ENCODE results near the gene OSBPL8.
"Not testable (repeated sequence)": the region's sequence is repeated elsewhere in the genome, so short reads cannot be mapped to it uniquely, and the experiment has no call there.

Gene OSBPL8

GRCh38 chr12:76348079-76348901, 211.3 kb downstream of the OSBPL8 start, which contains the start of gene BBS10:
Gene BBS10, minus strand, starts transcription at chr12:76348415. Its CDS starts 57 bp downstream, at chr12:76348358.
- peak; percentile 91 for DNase-seq (ENCODE audit: low spot score)

DNA sequence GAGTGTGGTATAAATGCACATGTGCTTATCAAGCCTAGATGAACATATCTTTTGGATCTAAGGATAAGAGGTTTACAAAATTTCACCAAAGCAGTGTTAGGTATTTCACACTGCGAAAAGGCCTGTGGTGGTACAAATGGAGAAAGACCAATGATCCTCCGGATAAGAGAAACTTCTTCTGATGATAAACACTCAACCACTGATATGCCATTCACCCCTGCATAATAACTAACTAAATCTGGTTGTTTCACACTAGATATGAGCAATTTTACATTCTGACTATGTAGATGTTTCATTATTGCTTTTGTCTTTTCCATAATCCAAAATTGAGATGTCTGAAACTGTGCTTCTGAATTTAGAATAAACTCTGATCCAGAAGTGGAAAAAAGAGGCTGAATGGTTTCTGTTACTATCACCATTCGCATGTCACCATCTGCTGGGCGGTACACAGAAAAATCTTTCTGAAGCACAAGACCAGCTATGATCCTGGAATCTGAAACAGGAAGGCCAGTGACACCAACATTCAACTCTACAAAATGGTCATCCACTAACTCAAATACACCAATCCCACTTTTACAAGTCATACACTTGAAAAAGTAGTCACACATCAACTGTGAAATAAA, 212.7 kb downstream of the OSBPL8 start:
- peak; percentile 88 for DNase-seq (ENCODE audit: low spot score)

DNA sequence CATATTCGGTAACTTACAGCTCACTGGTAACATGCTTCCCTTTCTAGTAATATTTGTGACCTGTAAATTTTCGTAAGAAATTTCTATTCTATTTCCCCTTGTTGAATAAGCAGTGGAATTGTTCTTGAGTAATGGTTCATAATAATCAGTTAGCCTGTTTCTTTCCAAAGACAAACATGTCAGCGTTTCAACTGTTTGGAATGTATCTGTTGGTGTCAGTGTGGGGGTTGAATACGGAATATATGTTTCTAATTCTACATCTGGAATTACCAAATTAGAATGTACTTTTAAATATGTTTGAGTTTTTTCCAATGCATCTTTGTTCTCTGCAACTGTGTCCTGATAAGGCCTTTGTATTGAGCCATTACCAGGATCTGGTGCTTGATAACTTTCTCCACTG, 213.3 kb downstream of the OSBPL8 start:
- DNase-seq (ENCODE audit: low spot score), result no peak

DNA sequence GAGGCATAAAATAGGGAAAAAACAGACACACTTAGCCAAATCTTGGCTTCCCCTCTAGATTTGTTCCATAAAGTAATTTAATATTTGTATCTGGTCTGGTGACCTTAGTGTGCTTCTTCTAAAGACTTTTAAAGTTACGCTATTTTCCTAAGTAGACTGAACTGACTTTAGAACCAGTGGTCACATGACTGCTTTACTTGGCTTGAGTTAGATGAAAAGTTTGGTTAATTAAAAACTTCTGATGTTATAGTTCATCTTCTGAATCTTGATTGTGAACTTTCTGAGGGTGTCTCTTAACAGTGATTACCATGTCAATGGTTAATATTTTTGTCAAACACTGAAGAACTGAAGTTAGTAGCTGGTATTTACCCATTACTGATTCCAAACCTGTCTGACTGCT, 214.0 kb downstream of the OSBPL8 start:
- DNase-seq (ENCODE audit: low spot score), result no peak

- DNase-seq (ENCODE audit: low spot score), result no peak
Observed at GRCh38 chr12:76341436-76342030, 218.0 kb downstream of the OSBPL8 start.

DNA sequence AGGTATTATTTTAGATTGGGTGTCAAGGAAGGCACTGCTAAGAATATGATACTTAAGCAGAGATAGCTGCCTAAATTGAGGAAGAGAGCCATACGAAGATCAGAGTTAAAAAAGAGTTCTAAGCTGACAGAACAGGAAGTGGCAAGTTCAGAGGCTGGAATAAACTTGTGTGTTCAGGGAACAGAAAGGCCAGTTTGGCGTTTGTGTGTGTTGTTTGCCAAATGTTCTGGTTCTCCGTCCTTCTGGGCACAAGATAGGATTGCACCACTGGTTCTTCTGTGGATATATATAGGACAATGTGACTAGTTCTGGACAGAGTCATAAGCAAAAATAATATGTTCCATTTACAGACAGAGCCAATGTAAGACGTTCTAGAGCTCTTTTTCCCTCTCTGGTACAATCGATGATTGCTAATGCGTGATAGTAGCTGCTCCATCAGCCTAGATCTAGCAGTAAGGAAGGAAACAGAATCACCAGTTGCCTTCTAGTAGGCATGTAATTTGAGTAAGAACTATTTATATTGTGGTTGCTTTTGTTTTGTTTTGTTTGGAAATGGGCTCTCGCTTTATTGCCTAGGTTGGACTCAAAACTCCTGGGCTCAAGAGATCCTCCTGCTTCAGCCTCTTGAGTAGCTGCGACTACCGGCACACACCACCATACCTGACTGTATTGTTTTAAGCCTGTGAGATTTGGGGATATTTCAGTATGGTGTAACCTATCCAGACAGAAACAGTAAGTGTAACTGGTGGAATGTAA, 218.7 kb downstream of the OSBPL8 start:
- no peak for DNase-seq (ENCODE audit: low spot score)

DNA sequence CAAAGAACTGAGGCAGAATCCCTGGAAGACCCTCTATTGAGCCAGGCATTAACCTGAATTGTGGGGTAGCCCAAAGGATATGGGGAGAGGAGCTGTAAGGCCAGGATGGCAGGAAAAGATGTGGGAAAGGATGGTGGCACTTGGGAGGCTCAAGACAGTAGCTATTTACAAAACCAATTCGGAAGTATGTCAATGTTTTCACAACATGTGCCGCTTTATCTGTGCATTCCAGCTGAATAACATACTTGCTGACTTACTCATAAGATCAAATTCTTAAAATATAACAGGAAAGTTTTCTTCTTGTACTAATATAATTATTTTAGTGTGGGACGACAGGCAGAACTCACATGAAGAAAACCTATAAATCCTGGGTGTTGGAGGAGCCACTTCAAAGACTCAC, 222.0 kb downstream of the OSBPL8 start:
- DNase-seq (ENCODE audit: low spot score), result no peak

DNA sequence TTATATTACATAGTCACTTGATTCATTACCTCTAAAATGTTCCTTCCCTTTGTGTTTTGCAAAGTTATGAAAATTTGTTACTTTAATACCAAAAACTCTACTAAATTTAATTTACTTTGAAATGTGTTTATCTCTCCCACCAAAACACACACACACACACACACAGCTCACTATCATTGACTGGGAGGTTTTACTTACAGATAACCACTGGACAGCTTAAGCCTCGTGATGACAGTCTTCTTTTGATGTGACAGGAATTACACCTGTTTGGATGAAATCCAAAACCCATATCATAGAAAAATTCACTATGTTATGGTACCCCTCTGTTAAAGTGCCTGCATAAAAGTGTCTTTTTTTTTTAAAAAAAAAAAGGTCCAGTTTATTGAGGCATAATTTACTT, 227.0 kb downstream of the OSBPL8 start:
- no peak for DNase-seq (ENCODE audit: low spot score)

DNA sequence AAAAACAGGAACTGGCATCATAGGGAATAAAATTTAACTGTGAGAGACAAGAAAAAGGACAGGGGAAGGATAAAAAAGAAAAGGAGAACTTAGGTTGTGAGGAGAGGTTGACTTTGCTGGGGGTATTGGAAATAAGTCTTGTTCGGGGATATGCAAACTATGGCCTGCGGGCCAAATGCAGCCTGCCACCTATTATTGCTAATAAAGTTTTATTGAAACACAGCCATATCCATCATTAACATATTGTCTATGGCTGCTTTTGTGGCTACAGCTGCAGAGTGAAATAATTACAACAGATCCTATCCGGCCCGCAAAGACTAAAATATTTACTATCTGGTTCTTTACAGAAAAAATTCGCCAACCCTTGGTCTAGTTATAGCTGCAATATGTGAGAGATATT, 230.0 kb downstream of the OSBPL8 start:
- DNase-seq (ENCODE audit: low spot score), result no peak

DNA sequence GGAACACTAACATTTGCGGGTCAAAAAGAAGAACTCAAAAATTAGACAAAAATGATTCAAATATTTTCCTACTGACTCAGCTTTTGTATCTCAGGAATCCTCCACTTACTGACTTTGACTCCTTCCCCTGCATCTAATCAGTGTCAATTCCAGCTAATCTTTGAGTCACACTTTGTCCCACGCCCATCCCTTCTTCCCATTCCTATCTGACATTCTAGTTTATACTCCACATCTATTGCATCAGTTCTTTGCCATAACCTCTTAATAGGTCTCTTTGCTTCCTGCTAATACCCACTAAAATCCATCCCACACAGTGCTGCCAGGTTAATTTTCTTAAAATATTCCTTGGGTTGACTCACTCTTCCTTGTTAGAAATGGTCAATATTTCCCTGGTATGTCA, 230.4 kb downstream of the OSBPL8 start:
- no peak for DNase-seq (ENCODE audit: low spot score)

DNA sequence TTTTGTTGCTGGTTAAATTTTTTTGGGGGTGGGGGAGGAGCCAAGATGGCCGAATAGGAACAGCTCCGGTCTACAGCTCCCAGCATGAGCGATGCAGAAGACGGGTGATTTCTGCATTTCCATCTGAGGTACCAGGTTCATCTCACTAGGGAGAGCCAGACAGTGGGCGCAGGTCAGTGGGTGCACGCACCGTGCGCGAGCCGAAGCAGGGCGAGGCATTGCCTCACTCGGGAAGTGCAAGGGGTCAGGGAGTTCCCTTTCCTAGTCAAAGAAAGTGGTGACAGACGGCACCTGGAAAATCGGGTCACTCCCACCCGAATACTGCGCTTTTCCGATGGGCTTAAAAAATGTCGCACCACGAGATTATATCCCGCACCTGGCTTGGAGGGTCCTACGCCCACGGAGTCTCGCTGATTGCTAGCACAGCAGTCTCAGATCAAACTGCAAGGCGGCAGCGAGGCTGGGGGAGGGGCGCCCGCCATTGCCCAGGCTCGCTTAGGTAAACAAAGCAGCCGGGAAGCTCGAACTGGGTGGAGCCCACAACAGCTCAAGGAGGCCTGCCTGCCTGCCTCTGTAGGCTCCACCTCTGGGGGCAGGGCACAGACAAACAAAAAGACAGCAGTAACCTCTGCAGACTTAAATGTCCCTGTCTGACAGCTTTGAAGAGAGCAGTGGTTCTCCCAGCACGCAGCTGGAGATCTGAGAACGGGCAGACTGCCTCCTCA, 239.8 kb downstream of the OSBPL8 start:
- DNase-seq (ENCODE audit: low spot score), result not testable (repeated sequence)

- DNase-seq (ENCODE audit: low spot score), result no peak
Observed at GRCh38 chr12:76318773-76319594, 240.6 kb downstream of the OSBPL8 start.

GRCh38 chr12:76317976-76318375, 241.6 kb downstream of the OSBPL8 start:
- no peak for DNase-seq (ENCODE audit: low spot score)

GRCh38 chr12:76316468-76316867, 243.1 kb downstream of the OSBPL8 start:
- DNase-seq (ENCODE audit: low spot score), result no peak

DNA sequence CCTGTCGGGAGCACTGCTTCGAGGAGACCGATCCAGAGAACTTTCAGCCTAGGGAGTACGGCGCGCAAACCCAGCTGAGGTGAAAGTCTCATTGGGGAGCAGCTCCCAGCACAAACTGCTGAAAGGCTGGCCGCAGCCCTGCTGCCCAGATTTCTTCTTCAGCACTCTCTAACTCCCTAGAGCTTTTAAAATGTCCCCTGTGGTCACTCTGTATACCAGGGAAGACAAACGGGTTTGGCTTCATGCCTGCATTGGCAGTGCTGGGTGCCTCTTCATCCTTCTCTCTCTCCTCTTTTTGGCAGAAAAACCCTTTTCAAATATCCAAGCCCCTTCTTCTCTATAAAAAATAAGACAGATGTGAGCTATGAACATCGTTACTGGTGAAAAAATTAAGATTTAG, 246.3 kb downstream of the OSBPL8 start:
- no peak for DNase-seq (ENCODE audit: low spot score)

GRCh38 chr12:76312315-76312714, 247.3 kb downstream of the OSBPL8 start:
- no peak for DNase-seq (ENCODE audit: low spot score)

GRCh38 chr12:76311796-76312195, 247.8 kb downstream of the OSBPL8 start:
- no peak for DNase-seq (ENCODE audit: low spot score)

DNA sequence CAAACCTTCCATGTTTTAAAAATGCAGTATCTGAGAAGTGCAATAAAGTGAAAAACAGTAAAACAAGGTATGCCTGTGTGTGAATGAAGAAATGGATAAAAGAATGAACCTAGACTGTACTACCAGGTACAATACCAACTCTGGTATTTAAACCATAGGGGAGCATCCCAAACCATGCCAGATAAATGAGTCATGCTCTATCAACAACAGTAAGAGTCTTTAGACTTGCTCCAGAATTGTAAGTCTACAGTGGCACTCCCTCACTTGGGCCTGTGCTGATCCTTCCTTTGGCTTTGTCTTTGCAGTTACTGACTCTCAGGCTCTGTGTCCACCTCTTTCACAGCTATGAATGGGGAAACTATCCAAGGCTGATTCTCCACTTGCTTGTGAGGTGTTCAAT, 249.5 kb downstream of the OSBPL8 start:
- no peak for DNase-seq (ENCODE audit: low spot score)

DNA sequence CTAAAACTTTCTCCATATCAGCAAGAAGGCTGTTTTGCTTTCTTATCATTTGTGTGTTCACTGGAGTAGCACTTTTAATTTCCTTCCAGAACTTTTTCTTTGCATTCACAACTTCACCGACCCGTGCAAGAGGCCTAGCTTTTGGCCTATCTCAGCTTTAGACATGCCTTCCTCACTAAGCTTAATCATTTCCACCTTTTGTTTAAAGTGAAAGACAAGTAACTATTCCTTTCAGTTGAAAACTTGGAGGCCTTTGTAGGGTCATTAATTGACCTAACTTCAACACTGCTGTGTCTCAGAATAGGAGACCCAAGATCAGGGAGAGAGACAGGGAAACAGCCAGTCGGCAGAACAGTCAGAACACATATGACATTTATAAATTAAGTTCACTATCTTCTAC, 250.7 kb downstream of the OSBPL8 start:
- no peak for DNase-seq (ENCODE audit: low spot score)

- no peak for DNase-seq (ENCODE audit: low spot score)
Observed at GRCh38 chr12:76307083-76307482, 252.5 kb downstream of the OSBPL8 start.

GRCh38 chr12:76303989-76304460, 255.5 kb downstream of the OSBPL8 start:
- DNase-seq (ENCODE audit: low spot score), result no peak

Measured in Ammon's horn (tissue), 1 donor.